IMR-90 (cell line): ENCODE data around the gene MAGEB18. TPM values are rescaled to one million over a fixed set of nuclear protein-coding genes. Genes with fewer than 3 reads are reported as not detected.

Source experiments
- ATAC-seq: fragments of 200-7000 bp; cut with Tn5 transposase; 2 replicates; pipeline ENCODE4 v1.9.1; 2020; ENCODE audit warnings: low read depth, mild to moderate bottlenecking, moderate library complexity
- BruUV-seq: library from RNA; stranded (reverse); fragments of 400-500 nt; replicated peaks from 2 replicates; lab custom pipeline; 2021; lab: Mats Ljungman, UMichigan
- CTCF ChIA-PET: fragments of 300-600 bp; formaldehyde crosslinking; extraction: SDS; loops from one replicate; lab custom pipeline; 2021; ENCODE audit warnings: antibody characterized with exemption; lab: Yijun Ruan, JAX
- POLR2A ChIA-PET: fragments of 300-600 bp; sonication (Branson Sonifier 250); formaldehyde crosslinking; loops from one replicate; lab custom pipeline; 2022; ENCODE audit warnings: antibody characterized with exemption; ENCODE audit not compliant: unreplicated experiment; lab: Charles Lee
- DNase-seq: peaks from one replicate; pipeline ENCODE4 v3.0.0; 2013
- H2AFZ ChIP-seq: replicated peaks from 2 replicates; pipeline ENCODE3; 2013; ENCODE audit warnings: low read length, mild to moderate bottlenecking; ENCODE audit not compliant: poor library complexity
- H2AK5ac ChIP-seq: 2 replicates; pipeline ENCODE4 v1.6.1; 2013; ENCODE audit warnings: low read depth, low read length, inconsistent platforms
- H2AK9ac ChIP-seq: replicated peaks from 2 replicates; pipeline ENCODE3; 2013; ENCODE audit warnings: mild to moderate bottlenecking, low read depth, low read length, moderate library complexity; ENCODE audit not compliant: poor library complexity
- H2BK120ac ChIP-seq: 2 replicates; pipeline ENCODE4 v1.6.1; 2013; ENCODE audit warnings: low read depth, low read length, inconsistent platforms
- H2BK15ac ChIP-seq: 3 replicates; pipeline ENCODE4 v1.6.1; 2013; ENCODE audit warnings: low read depth, low read length, inconsistent platforms
- H2BK20ac ChIP-seq: 2 replicates; pipeline ENCODE4 v1.6.1; 2013; ENCODE audit warnings: low read depth, mild to moderate bottlenecking, inconsistent platforms, low read length, moderate library complexity
- H2BK5ac ChIP-seq: 2 replicates; pipeline ENCODE4 v1.6.1; 2013; ENCODE audit warnings: mild to moderate bottlenecking, low read depth, low read length, inconsistent platforms; ENCODE audit not compliant: poor library complexity, severe bottlenecking
- H3K14ac ChIP-seq: replicated peaks from 2 replicates; pipeline ENCODE4 v1.6.1; 2013; ENCODE audit warnings: low read depth, low read length, inconsistent platforms
- H3K18ac ChIP-seq: 2 replicates; pipeline ENCODE4 v1.6.1; 2013; ENCODE audit warnings: low read depth, low read length, control low read depth
- H3K23ac ChIP-seq: 2 replicates; pipeline ENCODE4 v1.6.1; 2013; ENCODE audit warnings: low read depth, low read length, inconsistent platforms
- H3K27ac ChIP-seq: 2 replicates; pipeline ENCODE4 v1.5.1; 2013; ENCODE audit warnings: mild to moderate bottlenecking, control low read depth, low read length; ENCODE audit not compliant: insufficient read depth
- H3K27me3 ChIP-seq: 2 replicates; pipeline ENCODE4 v1.6.1; 2013; ENCODE audit warnings: low read length; ENCODE audit not compliant: control insufficient read depth, insufficient read depth
- H3K36me3 ChIP-seq: 2 replicates; pipeline ENCODE4 v1.6.1; 2013; ENCODE audit warnings: low read length, mixed read lengths; ENCODE audit not compliant: control insufficient read depth, insufficient read depth
- H3K4ac ChIP-seq: 2 replicates; pipeline ENCODE4 v1.6.1; 2013; ENCODE audit warnings: low read depth, low read length, inconsistent platforms
- H3K4me1 ChIP-seq: 2 replicates; pipeline ENCODE4 v1.6.1; 2013; ENCODE audit warnings: low read length, mixed read lengths; ENCODE audit not compliant: control insufficient read depth, insufficient read depth
- H3K4me2 ChIP-seq: 2 replicates; pipeline ENCODE4 v1.6.1; 2013; ENCODE audit warnings: low read depth, mild to moderate bottlenecking, control low read depth, low read length, moderate library complexity
- H3K4me3 ChIP-seq: 2 replicates; pipeline ENCODE4 v1.5.1; 2013; ENCODE audit warnings: low read depth, mild to moderate bottlenecking, control low read depth, low read length, moderate library complexity; ENCODE audit not compliant: insufficient read depth
- H3K56ac ChIP-seq: 2 replicates; pipeline ENCODE4 v1.6.1; 2013; ENCODE audit warnings: low read length, inconsistent platforms; ENCODE audit not compliant: insufficient read depth; ENCODE audit errors: extremely low read depth
- H3K79me1 ChIP-seq, 2 experiments: 2 replicates each; pipeline ENCODE4 v1.6.1; 2013; ENCODE audit warnings: low read length in 2 of 2, inconsistent platforms in 1 of 2, low read depth in 1 of 2
- H3K9ac ChIP-seq: 2 replicates; pipeline ENCODE4 v1.6.1; 2013; ENCODE audit warnings: low read depth, low read length, control low read depth
- H3K9me1 ChIP-seq: 2 replicates; pipeline ENCODE4 v1.6.1; 2013; ENCODE audit warnings: low read length, inconsistent platforms; ENCODE audit not compliant: insufficient read depth
- H3K9me3 ChIP-seq: 2 replicates; pipeline ENCODE4 v1.6.1; 2013; ENCODE audit warnings: low read length; ENCODE audit not compliant: control insufficient read depth, insufficient read depth
- H4K20me1 ChIP-seq: 2 replicates; pipeline ENCODE4 v1.6.1; 2013; ENCODE audit warnings: low read length, inconsistent platforms; ENCODE audit not compliant: insufficient read depth
- H4K5ac ChIP-seq: 2 replicates; pipeline ENCODE4 v1.6.1; 2013; ENCODE audit warnings: mild to moderate bottlenecking, low read depth, low read length, control low read depth
- H4K8ac ChIP-seq, 2 experiments: 2 replicates each; pipeline ENCODE4 v1.6.1; 2013; ENCODE audit warnings: low read depth in 2 of 2, low read length in 2 of 2, control low read depth in 1 of 2, inconsistent platforms in 1 of 2
- H4K91ac ChIP-seq: 2 replicates; pipeline ENCODE4 v1.6.1; 2013; ENCODE audit warnings: low read depth, low read length, inconsistent platforms; ENCODE audit not compliant: insufficient read depth
- RAD21 ChIP-seq: IDR thresholded peaks from 2 replicates; pipeline ENCODE4 v1.6.1; 2012; ENCODE audit warnings: low read length, improper control_type of control experiment
- SMC3 ChIP-seq: fragments of 150-350 bp; IDR thresholded peaks from 2 replicates; pipeline ENCODE4 v1.6.1; 2016; ENCODE audit warnings: low read depth, mild to moderate bottlenecking, antibody characterized with exemption, low read length, moderate library complexity
- WGBS, 2 experiments: methylation state at CpG; one replicate each; pipeline versions ENCODE4 v1.1.5 to v1.1.7; 2013; ENCODE audit warnings: missing lambda C conversion rate in 2 of 2; ENCODE audit not compliant: insufficient read length in 1 of 2; ENCODE audit errors: extremely low coverage in 2 of 2; 5-methylcytosine and 5-hydroxymethylcytosine counted together
- dilution Hi-C: fragments of 300-500 bp; cut with HindIII; formaldehyde crosslinking; loops from one replicate; pipeline ENCODE4 v1.14.3; 2018; ENCODE audit warnings: low sequenced_read_pairs; ENCODE audit not compliant: unreplicated experiment
- in situ Hi-C: fragments of 300-500 bp; cut with MboI; formaldehyde crosslinking; loops from 3 replicates; pipeline ENCODE4 v1.14.3; 2019; ENCODE audit warnings: low sequenced_read_pairs, inconsistent platforms, mixed read lengths
- intact Hi-C: fragments of 100-400 bp; cut with micrococcal nuclease; formaldehyde crosslinking; loops from 2 replicates; pipeline ENCODE4 v1.10.0; 2022
- polyA plus RNA-seq, 3 experiments: library from polyadenylated mRNA; depleted of rRNA; stranded (reverse); fragments of >200 nt; gene quantifications; 2 replicates each; pipeline ENCODE4 v1.2.3, GENCODE V29; 2012; ENCODE audit warnings: low replicate concordance in 1 of 3
- total RNA-seq: library from RNA; depleted of rRNA; stranded (reverse); fragments of >200 nt; gene quantifications from 2 replicates; pipeline ENCODE4 v1.2.3, GENCODE V29; 2012

MAGEB18 gene
- total and polyA plus RNA-seq, 2 of the 4 experiments (the other 2 are of a cell fraction), result not detected

- dilution Hi-C loops (no loop called here), in situ Hi-C loops (no loop called here), intact Hi-C loops (no loop called here)
- DNase-seq, result no peak
- no peaks in the 10 kb centered on the region for H3K4me1 ChIP-seq
- no peak overlapping the region for H3K4ac ChIP-seq
- no peaks in the 10 kb centered on the region for H4K20me1 ChIP-seq
- no peaks in the 10 kb centered on the region for H3K9me1 ChIP-seq
- H3K9ac ChIP-seq, result no peak overlapping the region
- no peak overlapping the region for H3K4me2 ChIP-seq
- H4K91ac ChIP-seq, result no peak overlapping the region
- H3K36me3 ChIP-seq, result no peaks in the 10 kb centered on the region
- ATAC-seq, result no peak
- H2AK9ac ChIP-seq, result no peak overlapping the region
- H3K4me3 ChIP-seq, result no peak overlapping the region
- ChIA-PET POLR2A (no interaction called here), CTCF (no interaction called here)
- no peaks in the 10 kb centered on the region for H3K27me3 ChIP-seq
- H3K18ac ChIP-seq, result no peak overlapping the region
- no TSS peak for BruUV-seq
- no peak overlapping the region for H3K14ac ChIP-seq
- no peak overlapping the region for H2AK5ac ChIP-seq
- H4K5ac ChIP-seq, result no peak overlapping the region
- H2BK15ac ChIP-seq, result no peak overlapping the region
- no CpG with 5 or more reads among the region's 2 CpGs for WGBS, 2 experiments
- H3K79me1 ChIP-seq, result no peaks in the 10 kb centered on the region
- no peak overlapping the region for H3K23ac ChIP-seq
- H2BK120ac ChIP-seq, result no peak overlapping the region
- TF ChIP-seq RAD21 (no peak), SMC3 (no peak)
- no peak overlapping the region for H2BK5ac ChIP-seq
- no peak overlapping the region for H2AFZ ChIP-seq
- H3K56ac ChIP-seq, result no peak overlapping the region
- no peak overlapping the region for H2BK20ac ChIP-seq
- no peak overlapping the region for H4K8ac ChIP-seq
- no peak overlapping the region for H3K27ac ChIP-seq
- no peaks in the 10 kb centered on the region for H3K9me3 ChIP-seq
These were observed 7.9 kb downstream of the MAGEB18 start for GRCh38 chrX:26146024-26146423.
